H1 (cell line): ENCODE measurements around the gene IL16. TPM values are rescaled to one million over a fixed set of nuclear protein-coding genes. Genes with fewer than 3 reads are reported as not detected.

Experiments used
- CREB1 ChIP-seq: IDR thresholded peaks from 2 replicates; pipeline ENCODE4 v1.6.1; 2012; ENCODE audit warnings: inconsistent platforms
- GABPA ChIP-seq: IDR thresholded peaks from 2 replicates; pipeline ENCODE4 v1.6.1; 2011; ENCODE audit warnings: mild to moderate bottlenecking, low read length, moderate library complexity, borderline replicate concordance; ENCODE audit not compliant: insufficient read depth
- RBBP5 ChIP-seq: IDR thresholded peaks from 2 replicates; pipeline ENCODE4 v1.7.1; 2012; ENCODE audit warnings: low read depth, mild to moderate bottlenecking, inconsistent platforms, low read length, moderate library complexity, borderline replicate concordance
- RFX5 ChIP-seq: IDR thresholded peaks from 2 replicates; pipeline ENCODE4 v1.6.1; 2011; ENCODE audit warnings: low read depth, low read length, improper control_type of control experiment, borderline replicate concordance
- polyA plus RNA-seq, 7 experiments: library from polyadenylated mRNA; depleted of rRNA in 3 of 7; stranded (reverse) in 5 of 7; unstranded in 2 of 7; fragments of >200 nt in 5 of 7; fragments of 200-250 nt in 2 of 7; gene quantifications; 1 replicate in 5 of 7; 2 replicates in 1 of 7; 4 replicates in 1 of 7; pipeline versions ENCODE4 v1.2.1 to v1.2.3, GENCODE V29; 2011 to 2013; ENCODE audit warnings: missing spikeins in 2 of 7, mixed read lengths in 2 of 7
- total RNA-seq: library from RNA; stranded (reverse); fragmentation: NEBNext Ultra II Directional; extraction: Animal tissue kit (Norgen Biotek cat#: 25700); gene quantifications from 2 replicates; pipeline ENCODE4 v1.2.1, GENCODE V29; 2021
- TF ChIP-seq, protein P1 (sequence below): fragments of 300-600 bp; sonication (generic); IDR thresholded peaks from 2 replicates; pipeline ENCODE4 v1.7.1; 2012; ENCODE audit warnings: low read length, moderate library complexity, mild to moderate bottlenecking, inconsistent platforms; ENCODE audit not compliant: insufficient replicate concordance

Gene IL16
- total and polyA plus RNA-seq, 2 of the 8 experiments (the other 6 are each of a cell fraction or from before 2014, with no cell fraction given), result 0.03 to 0.09 TPM

DNA sequence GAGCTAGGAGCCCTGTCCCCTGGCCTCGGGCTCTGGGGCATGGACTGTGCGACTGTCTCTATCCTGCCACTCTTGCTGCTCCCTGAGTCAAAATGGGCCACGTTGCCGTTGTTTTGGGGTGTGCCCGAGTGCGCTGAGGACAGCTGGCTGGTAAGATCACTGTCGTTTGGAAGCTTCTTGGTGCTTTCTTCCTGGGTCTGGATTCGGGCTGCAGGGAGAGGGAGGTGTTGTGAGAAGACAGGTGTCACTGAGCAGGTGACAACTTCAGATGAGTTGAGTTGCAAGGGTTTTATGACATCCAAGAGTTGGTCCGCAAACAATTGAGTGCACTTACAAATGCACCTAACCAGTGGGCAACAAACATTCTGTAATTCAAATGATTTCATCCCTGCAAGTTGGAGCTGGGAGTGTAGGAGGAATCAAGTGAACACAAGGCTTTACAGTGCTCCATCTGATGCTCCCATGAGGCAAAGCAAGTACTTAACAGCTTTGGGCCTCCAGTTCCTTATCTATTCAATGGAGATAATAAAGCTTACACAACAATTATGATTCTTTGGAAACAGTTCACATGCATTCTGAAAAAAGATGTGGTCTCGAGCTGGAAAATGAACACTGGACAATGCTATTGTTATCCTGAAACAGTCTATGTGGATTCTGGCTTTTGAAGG lies 138.2 kb downstream of the IL16 start (continued):
- TF ChIP-seq, protein P1, sequence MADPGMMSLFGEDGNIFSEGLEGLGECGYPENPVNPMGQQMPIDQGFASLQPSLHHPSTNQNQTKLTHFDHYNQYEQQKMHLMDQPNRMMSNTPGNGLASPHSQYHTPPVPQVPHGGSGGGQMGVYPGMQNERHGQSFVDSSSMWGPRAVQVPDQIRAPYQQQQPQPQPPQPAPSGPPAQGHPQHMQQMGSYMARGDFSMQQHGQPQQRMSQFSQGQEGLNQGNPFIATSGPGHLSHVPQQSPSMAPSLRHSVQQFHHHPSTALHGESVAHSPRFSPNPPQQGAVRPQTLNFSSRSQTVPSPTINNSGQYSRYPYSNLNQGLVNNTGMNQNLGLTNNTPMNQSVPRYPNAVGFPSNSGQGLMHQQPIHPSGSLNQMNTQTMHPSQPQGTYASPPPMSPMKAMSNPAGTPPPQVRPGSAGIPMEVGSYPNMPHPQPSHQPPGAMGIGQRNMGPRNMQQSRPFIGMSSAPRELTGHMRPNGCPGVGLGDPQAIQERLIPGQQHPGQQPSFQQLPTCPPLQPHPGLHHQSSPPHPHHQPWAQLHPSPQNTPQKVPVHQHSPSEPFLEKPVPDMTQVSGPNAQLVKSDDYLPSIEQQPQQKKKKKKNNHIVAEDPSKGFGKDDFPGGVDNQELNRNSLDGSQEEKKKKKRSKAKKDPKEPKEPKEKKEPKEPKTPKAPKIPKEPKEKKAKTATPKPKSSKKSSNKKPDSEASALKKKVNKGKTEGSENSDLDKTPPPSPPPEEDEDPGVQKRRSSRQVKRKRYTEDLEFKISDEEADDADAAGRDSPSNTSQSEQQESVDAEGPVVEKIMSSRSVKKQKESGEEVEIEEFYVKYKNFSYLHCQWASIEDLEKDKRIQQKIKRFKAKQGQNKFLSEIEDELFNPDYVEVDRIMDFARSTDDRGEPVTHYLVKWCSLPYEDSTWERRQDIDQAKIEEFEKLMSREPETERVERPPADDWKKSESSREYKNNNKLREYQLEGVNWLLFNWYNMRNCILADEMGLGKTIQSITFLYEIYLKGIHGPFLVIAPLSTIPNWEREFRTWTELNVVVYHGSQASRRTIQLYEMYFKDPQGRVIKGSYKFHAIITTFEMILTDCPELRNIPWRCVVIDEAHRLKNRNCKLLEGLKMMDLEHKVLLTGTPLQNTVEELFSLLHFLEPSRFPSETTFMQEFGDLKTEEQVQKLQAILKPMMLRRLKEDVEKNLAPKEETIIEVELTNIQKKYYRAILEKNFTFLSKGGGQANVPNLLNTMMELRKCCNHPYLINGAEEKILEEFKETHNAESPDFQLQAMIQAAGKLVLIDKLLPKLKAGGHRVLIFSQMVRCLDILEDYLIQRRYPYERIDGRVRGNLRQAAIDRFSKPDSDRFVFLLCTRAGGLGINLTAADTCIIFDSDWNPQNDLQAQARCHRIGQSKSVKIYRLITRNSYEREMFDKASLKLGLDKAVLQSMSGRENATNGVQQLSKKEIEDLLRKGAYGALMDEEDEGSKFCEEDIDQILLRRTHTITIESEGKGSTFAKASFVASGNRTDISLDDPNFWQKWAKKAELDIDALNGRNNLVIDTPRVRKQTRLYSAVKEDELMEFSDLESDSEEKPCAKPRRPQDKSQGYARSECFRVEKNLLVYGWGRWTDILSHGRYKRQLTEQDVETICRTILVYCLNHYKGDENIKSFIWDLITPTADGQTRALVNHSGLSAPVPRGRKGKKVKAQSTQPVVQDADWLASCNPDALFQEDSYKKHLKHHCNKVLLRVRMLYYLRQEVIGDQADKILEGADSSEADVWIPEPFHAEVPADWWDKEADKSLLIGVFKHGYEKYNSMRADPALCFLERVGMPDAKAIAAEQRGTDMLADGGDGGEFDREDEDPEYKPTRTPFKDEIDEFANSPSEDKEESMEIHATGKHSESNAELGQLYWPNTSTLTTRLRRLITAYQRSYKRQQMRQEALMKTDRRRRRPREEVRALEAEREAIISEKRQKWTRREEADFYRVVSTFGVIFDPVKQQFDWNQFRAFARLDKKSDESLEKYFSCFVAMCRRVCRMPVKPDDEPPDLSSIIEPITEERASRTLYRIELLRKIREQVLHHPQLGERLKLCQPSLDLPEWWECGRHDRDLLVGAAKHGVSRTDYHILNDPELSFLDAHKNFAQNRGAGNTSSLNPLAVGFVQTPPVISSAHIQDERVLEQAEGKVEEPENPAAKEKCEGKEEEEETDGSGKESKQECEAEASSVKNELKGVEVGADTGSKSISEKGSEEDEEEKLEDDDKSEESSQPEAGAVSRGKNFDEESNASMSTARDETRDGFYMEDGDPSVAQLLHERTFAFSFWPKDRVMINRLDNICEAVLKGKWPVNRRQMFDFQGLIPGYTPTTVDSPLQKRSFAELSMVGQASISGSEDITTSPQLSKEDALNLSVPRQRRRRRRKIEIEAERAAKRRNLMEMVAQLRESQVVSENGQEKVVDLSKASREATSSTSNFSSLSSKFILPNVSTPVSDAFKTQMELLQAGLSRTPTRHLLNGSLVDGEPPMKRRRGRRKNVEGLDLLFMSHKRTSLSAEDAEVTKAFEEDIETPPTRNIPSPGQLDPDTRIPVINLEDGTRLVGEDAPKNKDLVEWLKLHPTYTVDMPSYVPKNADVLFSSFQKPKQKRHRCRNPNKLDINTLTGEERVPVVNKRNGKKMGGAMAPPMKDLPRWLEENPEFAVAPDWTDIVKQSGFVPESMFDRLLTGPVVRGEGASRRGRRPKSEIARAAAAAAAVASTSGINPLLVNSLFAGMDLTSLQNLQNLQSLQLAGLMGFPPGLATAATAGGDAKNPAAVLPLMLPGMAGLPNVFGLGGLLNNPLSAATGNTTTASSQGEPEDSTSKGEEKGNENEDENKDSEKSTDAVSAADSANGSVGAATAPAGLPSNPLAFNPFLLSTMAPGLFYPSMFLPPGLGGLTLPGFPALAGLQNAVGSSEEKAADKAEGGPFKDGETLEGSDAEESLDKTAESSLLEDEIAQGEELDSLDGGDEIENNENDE, result no peak
- TF ChIP-seq RBBP5, result no peak
- TF ChIP-seq CREB1, result no peak
- no peak for TF ChIP-seq RFX5
- TF ChIP-seq GABPA, result no peak
